HG03565 (cell line): ENCODE measurements around the gene RNF130.

Experiments
- ATAC-seq: cut with Tn5 transposase; IDR thresholded peaks from one replicate; pipeline ENCODE4 v1.9.1; 2021; ENCODE audit warnings: mild to moderate bottlenecking, moderate library complexity; ENCODE audit not compliant: unreplicated experiment

The RNF130 gene

DNA sequence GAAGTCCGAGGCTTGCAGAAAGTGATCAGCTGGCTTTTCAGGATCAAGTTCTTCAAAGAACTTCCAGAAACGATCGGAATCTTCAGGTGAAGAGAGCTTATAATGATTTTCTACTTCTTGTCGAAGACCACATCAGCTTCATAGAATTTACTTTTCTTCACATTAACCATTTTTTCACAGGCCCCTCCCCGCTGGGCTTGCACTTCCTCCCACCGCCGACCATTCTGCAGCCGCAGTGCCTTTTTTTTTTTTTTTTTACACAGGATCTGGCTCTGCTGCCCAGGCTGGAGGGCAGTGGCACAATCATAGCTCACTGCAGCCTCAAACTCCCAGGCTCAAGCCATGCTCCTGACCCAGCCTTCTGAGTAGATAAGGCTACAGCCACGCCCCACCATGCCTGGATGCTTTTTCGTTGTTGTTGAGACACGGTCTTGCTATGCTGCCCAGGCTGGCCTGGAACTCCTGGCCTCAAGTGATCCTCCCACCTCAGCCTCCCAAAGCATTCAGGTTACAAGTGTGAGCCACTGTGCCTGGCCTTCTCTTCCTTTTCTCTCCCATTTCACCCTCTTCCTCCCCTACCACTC is 15.3 kb upstream of the RNF130 start:
- ATAC-seq: no peak

DNA sequence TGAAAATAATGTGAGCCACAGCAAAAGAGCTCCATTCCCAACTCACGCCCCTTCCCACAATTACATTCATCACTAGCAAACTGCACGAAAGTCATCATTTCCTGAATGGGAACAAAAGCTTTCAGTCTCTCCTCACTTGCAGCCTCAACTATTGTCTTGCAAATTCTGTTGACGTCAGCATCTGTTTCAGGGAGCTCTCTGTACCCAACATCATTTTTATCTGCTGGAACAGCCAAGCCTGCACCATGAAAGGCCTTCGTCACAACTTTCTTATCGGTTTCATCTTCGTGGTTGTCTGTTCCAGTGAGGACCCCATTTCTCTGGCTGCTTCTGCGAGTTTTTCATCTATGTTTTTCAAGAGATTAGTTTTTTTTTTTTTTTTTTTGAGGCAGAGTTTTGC is 14.3 kb upstream of the RNF130 start:
- no peak for ATAC-seq

DNA sequence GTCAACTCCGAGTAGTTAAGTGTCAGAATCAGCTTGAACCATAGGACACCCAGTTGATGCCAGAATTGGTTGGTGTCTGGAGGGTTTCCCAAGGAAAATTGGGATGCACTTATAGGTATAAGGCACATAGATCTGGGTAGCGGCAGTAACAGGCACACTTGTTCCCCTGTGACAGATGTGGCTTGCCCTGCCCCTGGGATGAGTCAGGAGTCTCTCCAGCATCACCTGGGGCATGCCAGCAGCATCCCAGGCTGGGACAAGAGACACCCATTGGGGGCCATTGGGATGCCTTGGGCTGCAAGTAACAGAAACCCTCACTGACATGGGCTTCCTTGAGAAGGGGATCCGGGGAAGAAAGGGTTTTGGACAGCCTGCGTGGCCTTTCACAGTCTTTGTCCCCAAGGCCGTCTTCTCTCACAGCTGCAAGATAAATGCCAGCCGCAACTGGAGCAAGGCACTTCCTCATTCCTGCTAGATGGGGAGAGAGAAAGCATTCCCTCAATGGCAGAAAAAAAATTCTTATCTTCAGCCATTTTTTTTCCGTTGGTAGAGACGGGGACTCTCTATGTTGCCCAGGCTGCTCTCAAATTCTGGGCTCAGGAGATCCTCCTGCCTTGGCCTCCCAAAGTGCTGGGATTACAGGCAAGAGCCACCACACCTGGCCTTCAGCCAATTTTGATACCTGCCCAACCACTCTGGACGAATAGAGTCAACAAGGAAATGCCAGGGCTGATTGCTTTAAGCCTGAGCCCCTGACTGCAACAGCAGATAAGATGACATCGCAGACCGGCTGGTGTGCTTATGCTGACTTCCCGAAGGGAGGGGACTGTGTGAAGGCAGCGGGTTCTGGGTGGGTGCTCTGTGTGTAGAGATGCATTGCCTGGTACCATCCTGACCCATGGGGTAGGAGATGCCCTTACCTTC is 13.3 kb upstream of the RNF130 start:
- no peak for ATAC-seq

DNA sequence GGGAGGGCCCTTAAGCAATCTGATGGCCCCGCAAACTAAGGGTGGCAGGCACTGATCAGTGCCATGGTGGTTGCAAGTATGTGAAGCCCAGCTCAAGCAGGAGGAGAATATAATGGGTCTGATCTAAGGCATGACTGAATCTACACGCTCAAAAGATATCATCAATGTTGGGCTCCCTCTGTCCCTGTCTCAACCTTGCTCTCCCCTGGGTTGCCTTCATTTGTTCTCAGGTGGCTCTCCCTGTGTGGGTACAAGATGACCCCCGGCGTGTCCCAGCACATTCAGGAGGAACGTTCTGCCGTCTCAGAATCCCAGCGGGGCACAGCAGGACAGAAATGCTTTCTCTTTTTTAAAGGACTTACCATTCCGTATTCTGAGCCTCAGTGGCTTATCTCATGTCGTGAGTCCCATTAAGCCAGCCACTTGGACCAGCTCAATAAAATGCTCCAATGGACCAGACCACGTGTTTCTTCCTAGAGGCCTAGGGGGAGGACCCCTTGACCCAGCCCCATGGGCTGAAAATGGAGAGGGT is 12.0 kb upstream of the RNF130 start:
- ATAC-seq: no peak

DNA sequence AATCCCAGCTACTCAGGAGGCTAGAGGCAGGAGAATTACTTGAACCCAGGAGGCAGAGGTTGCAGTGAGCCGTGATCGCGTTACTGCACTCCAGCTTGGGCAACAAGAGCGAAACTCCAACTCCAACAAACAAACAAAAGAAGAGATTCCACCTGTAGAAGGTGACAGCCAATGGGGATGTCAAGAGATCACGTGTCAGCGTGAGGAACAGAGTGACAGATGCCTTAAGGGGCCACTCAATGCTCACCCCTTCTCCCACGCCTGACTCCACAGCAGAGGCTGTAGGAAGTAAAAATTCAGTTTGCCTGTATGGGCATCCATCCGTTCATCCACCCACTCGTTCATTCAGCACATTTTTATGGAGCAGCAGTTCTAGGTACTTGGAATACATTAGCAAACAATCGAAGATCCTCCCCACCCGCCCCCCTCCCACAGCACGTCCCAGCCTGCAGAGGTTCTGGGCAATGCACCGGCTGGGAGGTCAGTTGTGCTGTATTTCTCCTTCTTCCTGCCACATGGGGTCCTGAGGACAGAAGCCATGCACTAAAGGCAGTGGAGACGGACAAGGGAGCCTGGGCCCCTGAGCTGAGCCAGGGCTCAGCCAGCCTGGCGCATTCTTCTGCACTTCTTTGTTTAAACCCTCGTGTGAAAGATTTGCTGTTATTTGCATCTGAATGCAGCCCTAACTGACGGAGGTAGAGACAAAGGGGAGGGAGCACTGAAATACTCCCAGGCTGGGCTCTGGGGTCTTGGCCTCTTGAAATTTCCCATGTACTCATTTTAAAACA is 11.3 kb upstream of the RNF130 start:
- no peak for ATAC-seq

DNA sequence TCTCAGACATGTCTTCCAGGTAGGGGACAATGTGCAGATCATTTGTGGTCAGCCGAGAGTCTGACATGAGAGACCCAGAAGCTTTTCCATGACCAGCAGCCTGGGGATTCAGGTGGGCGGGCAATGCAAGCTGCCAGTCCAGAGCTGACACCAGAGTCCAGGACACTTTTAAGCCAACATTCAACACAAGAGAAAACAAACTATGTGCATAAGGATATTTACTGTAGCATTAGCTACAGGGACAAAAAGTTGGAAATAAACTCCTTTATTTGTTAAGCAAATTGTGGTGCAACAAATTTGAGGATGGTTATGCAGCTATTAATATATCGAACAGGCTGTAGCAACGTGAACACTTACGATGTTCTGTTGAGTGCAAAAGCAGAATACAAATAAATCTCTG is 9.9 kb upstream of the RNF130 start:
- ATAC-seq: no peak

DNA sequence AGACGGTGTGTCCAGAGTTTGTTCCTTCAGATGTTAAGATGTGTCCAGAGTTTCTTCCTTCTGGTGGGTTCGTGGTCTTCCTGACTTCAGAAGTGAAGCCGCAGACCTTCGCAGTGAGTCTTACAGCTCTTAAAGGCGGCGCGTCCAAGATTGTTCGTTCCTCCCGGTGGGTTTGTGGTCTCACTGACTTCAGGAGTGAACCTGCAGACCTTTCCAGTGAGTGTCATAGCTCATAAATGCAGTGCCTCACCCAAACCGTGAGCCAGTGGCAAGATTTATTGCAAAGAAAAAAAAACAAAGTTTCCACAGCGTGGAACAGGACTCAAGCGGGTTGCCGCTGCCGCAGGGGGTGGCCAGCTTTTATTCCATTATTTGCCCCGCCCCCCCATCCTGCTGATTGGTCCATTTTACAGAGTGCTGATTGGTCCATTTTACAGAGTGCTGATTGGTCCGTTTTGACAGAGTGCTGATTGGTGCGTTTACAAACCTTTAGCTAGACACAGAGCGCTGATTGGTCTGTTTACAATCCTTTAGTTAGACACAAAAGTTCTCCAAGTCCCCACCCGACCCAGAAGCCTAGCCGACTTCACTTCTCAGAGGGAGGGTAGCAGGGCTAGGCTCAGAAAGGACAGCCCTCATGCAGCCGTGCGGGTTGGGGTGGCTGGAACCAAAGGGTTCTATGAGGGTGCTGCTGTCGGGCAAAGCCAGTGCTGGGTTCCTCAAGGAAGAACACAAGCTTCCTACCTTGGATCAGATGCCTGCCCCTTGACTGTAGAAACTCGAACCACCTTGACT is 9.1 kb upstream of the RNF130 start:
- no peak for ATAC-seq

DNA sequence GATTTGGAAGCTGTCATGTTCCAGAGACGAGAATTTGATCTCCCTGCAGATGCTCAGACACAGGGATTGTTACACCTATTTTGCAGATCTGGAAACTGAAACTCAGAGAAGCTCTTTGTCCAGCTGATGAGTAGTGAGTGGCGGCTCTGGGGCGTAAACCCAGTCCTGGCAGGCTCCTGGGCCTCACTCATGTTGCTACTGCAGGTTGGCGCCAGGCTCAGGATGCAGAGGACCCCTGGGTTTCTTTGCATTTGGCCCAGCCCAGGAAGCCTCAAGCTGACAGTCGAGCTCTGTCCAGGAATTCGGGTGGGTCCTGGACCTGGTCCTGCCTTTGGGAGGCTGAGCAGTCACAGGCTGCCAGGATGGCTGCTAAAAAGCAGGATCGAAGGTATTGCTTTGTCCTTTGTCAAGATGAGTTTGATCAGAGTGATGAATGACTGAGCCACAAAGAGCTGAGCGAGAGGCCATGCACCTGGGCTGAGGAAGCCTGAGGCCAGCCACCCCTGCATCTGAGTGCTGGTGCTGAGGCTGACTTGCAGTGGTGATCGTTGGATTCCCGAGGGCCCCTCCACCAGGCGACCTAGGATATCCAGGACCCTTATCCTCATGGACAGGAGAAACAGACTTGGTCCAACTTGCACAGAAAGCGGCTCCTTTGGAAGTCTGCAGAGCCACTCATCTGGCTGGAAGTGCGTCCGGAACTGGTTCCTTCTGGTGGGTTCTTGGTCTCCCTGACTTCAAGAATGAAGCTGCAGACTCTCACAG is 8.3 kb upstream of the RNF130 start:
- no peak for ATAC-seq

DNA sequence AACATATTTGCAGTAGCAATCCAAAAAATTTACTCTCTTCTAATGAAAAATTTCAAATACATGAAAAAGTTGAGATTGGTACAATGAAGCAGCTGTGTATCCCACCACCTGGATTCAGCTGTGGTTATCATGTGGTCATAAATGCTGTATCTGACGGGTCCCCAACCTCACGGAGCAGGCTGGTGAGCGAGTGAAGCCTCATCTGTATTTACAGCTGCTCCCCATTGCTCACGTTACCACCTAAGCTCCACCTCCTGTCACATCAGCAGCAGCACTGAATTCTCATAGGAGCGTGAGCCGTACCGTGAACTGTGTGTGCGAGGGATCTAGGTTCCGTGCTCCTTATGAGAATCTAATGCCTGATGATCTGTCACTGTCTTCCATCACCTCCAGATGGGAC is 6.8 kb upstream of the RNF130 start:
- no peak for ATAC-seq

GRCh38 chr5:180077594-180078284 is 6.2 kb upstream of the RNF130 start:
- no peak for ATAC-seq

- no peak for ATAC-seq
Measured at GRCh38 chr5:180075703-180076102, 4.1 kb upstream of the RNF130 start.

GRCh38 chr5:180074462-180074861 is 2.9 kb upstream of the RNF130 start:
- no peak for ATAC-seq

DNA sequence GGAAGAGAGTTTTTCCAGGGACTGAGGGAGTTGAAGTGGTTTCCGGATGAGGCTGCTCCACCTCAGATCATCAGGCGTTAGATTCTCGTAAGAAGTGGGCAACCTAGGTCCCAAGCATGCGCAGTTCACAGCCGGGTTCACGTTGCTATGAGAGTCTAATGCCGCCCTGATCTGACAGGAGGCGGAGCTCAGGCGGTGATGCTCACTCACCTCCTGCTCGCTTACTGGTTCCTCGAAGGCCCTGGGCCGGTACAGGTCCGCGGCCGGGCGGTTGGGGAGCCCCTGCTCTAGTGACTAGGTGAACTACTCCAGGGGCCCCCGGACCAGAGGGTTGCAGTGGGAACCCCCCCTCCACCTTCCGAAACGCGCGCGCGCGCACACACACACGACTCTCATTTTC is 997 bp upstream of the RNF130 start:
- no peak for ATAC-seq

GRCh38 chr5:180072256-180072548 is 643 bp upstream of the RNF130 start:
- ATAC-seq: no peak

DNA sequence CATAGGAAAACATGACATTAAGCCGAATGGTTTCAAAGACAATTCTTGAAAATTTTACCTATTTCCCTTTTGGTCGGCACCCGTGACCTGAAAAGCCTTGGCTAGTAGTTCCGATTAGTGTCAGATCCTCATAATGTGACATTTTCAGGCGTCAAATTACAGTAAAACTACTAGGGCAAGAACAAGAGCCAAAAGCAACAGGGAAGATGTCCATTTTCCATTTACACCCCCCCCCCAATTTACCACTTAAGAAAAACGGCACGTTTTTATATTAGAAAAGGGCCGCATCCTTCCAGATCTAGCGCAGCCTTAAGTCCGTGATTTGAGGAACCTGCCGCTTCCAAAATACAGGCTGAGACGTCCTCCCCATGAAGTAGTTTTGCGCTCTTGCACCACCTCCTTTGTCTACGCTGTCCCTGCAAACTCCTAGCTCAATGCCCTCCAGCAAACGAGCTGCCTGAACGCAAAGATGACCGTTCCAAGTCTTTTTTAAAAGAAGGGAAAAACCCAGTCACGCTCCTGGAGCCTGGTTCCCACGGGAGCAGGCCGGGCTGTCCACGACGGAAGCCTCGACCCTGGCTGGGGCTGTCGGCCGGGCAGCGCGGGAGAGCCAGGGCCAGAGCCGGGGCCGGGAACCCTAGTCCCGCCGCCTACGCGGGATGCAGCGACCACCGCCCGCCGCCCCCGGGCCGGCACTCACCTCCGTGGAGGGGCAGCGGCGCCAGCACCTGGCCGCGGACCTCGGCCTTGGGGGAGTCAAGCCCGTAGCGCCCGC is 616 bp downstream of the RNF130 start:
- ATAC-seq: no peak

GRCh38 chr5:180069589-180070247 is 1.8 kb downstream of the RNF130 start:
- ATAC-seq: no peak

- ATAC-seq: no peak
Measured at GRCh38 chr5:180068519-180069090, 3.0 kb downstream of the RNF130 start.

GRCh38 chr5:180067986-180068385 is 3.6 kb downstream of the RNF130 start:
- ATAC-seq: no peak
